ENCODE data around the gene FIZ1.

The FIZ1 gene

DNA sequence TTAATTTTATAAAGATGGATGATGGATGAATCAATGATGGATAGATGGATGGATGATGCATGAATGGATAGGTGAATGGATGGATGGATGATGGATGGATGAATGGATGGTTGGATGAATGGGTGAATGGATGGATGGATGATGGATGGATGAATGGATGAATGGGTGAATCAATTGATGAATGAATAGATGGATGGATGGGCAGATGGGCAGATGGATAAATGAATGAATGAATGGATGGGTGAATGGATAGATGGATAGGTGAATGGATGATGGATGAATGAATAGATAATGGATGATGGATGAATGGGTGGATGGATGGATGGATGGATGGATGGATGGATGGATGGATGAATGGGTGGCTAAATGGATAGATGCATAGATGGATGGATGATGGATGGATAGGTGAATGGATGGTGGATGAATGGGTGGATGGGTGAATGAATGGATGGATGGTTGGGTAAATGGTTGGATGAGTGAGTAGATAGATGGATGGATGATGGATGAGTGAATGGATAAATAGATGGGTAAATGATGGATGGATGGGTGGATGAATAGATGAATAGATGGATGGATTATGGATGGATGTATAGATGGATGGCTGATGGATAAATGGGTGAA is 31.5 kb downstream of the FIZ1 start:
- no peak for DNase-seq

DNA sequence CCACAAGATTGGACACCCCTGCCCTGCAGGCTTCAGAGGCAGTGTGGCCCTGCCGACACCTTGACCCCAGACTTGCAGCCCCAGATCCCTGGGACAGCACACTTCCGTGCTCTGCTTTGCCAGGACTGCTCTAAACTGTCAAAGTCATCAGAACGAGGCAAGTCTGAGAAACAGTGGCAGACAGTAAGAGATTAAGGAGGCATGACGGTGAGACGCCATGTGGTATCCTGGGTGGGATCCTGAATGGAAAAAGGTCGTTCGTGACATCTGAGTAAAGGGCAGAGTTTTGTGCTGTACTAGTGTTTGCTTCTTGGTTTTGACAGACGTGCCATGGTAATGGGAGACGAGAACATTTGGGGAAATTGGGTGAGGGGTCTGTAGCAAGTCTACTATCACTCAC is 32.5 kb downstream of the FIZ1 start:
- no peak for DNase-seq

DNA sequence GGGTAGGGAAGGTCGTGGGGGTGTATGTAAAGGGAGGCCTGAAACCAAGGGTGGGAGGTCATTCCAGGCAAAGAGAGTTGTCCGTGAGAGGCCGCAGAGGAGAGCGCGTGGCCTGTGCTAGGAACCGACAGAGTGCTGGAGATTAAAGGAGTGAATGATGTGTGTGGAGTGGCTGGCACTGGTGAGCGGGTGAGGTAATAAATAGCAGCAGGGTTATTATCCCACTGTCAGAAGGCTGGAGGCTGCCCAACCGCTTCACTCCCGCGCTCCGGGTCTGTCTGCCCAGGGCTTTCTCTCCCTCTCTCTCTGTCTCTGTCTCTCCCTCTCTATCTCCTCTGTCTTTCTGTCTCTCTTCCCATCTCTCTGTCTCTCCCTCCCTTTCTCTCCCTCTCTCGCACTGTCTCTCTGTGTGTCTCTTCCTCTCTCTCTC is 36.0 kb downstream of the FIZ1 start:
- no peak for DNase-seq

DNA sequence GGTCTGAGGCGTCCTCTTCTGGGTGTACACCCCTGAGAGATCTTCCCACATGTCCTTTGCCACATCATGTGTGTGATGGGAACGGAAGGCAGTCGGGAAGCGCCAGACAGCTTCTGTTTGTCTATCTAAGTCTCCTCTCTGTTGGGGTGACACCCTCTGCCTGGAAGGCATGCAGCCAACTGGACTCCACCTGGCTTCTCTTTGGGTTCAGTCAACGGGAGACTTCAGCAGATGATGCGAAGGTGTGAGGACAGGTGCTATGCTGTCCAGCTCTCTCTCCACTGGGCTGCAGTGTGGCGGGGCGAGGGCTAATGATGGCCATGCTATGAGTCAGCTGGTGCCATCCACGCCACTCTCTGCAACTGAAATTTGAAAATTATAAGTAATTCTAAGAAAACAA is 39.6 kb downstream of the FIZ1 start:
- no peak for DNase-seq

DNA sequence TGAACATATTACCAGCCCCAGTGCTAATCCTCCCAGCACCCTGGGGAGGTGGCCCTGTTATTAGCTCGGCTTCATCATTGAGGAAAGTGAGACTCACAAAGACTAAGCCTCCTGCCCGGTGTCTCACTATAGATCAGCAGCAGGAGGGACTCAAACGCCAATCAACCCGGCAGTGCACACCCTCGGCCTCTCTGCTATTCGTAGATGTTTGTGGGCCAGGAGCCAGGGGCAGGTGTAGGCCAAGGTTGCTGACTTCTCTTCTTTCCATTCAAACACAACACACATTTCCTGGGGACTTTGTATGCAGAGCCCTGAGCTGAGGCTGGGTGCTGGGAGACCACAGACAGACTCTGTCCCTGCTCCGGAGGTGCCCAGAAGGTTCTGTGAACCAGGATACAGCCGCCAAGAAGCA is 44.6 kb downstream of the FIZ1 start:
- no peak for DNase-seq

DNA sequence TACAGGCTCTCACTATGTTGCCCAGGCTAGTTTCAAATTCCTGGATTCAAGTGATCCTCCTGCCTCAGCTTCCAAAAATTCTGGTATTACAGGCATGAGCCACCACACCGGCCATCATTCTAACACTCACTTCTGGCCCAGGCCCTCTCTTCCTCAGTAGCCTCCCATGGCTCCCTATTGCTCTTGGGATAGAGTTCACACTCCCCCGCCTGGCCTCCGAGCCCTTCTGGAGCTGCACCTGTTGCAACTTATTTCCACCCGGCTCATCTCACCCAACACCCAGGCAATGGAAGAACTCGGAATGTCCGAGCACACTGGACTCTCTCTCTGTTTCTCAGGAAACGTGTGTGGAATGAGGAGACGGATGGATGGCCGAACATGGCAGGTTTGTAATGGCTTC is 45.0 kb downstream of the FIZ1 start:
- DNase-seq, result no peak

DNA sequence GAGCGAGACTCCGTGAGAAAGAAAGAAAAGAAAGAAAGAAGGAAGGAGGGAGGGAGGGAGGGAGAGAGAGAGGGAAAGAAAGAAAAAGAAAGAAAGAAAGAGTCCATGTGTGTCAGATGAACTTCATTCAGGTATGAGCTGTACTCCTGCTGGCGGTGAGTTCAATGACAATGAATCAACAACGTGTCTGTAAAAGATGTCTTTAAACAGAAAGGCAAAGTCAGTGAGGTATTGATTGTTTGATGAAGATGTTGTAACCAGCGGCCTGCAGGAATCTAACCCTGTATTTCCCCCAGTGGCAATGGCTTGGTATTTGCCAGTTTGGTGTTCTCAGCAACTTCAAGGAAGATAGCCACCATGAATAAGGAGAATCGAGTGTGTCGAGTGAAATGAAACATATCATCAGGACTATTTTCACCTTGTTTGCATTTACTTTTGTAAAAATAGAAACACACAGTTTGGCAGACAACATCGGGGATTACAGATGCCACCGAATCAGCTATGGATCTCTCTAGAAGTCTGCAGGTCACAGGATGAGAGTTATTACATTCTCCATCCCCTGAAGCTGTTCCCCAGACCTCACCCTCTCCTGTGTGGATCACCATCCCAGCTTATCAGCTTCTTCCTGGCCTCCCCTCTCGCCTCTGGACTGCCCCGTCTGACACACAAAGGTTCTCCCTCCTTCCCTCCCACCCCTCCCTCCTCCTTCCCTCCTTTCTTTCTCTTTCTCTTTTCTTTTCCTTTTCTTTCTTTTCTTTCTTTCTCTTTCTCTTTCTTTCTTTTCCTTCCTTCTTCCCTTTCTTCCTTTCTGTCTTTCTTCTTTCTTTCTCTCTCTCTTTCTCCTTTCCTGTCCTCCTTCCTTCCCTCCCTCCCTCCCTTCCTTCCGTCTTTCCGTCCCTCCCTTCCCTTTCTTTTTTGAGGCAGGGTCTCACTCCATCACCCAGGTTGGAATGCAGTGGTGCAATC is 45.8 kb downstream of the FIZ1 start:
- no peak for DNase-seq

DNA sequence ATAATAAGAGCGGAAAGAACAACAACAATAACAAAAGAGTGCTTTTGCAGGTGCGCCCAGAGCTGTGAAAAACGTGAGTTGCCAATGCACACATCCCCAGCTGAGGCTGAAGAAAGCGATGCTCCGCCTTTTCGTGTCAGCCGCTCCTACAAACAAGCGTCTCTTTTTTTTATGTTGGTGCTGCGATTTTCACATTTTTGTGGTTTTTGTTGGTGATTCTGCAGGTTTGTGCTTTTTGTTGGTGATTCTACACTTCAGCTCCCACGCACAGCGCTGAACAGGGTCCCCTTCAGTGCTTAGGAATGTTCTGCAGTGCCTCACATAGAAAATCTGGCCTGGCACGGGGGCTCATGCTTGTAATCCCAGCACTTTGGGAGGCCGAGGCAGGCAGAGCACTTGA is 46.7 kb downstream of the FIZ1 start:
- DNase-seq, result no peak

DNA sequence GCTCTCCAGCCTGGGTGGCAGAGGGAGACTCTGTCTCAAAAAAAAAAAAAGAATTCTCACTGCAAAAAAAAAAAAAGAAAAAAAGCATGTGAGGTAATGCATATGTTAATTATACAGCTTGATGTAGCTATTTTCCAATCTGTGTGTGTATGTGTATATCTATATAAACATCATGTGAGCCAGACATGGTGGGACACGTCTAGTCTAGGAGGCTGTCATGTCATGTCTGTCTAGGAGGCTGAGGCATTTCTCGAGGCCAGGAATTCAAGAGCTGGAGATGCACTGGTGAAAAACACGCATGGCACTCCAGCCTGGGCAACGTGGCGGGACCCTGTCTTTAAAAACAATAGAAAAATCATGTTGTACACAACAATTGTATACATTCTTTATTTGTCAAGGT is 47.1 kb downstream of the FIZ1 start:
- DNase-seq, result no peak

DNA sequence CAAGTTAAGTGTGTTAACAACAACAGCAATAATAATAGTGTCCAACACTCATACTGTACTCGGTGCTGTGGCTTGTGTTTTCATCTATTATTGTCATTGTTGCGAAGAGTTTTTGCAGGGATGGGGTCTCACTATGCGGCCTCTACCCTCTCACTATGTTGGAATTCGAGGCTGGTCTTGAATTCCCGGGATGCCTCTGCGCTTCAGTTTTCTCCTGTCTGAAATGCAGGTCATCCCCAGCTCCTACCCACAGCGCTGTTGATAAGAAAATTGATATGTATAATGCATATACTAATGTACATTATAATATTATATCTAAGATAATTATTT is 49.0 kb downstream of the FIZ1 start:
- DNase-seq, result no peak

DNA sequence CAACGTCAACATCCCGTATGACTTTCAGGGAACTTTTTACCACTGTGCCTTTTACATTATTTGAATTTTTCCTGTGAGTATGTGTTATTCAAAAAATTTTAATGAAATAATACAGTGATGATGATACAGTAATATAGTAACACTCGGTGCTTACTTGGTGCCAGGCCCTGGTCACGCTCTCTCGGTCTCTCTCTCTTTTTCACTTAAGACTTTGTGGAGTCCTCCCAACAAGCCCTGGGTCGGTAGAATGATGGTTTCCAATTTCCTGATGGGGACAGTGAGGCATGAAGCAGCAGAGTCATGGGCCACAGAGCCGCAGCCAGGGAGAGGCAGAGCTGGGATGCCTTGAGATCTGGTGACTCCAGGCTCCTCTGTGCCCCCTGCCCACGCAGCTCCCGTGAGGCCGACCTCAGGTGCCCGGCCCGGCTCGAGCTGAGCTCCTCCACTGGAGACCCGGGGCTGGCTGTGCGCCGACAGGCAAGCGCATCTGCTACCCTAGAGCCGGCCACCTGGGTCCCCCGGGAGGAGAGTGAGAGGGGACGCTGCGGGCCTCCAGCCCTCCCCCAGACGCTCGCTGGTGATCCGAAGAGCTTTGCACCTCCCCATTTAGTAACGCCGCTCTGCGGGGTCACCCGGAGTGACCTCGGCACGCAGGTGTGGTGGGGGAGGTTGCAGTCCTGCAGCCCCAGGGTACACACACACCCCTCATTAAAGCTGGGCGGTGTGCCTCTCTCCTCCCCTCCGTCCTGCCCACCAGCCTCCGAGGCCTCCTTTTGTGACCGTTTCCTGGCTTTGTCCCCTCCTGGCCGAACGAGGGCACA is 49.6 kb downstream of the FIZ1 start:
- DNase-seq, result no peak

DNA sequence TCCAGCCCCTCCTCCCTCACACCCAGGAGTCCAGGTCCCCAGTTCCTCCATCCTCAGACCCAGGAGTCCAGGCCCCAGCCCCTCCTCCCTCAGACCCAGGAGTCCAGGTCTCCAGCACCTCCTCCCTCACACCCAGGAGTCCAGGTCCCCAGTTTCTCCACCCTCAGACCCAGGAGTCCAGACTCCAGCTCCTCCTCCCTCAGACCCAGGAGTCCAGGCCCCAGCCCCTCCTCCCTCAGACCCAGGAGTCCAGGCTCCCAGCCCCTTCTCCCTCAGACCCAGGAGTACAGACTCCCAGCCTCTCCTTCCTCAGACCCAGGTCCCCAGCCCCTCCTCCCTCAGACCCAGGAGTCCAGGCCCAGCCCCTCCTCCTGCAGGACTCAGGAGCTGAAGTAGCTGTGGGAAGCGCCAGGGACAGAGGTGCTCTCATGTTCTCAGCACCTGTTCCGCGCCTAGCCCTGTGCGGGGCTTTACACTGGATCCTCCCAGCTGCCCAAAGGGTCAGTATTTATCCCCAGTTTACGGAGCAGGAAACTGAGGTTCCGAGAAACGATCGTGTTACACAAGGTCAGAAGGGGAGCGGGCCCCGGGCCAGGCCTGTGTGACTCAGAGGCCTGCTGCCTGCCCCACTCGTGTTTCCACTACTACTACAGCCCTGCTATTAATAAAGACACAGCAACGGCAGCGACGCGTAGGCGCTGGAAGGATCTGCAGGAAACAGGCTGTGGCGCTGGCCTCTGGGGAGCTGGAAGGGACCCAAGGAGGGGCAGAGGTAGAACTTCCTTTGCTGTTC is 52.3 kb downstream of the FIZ1 start:
- DNase-seq, result no peak

DNA sequence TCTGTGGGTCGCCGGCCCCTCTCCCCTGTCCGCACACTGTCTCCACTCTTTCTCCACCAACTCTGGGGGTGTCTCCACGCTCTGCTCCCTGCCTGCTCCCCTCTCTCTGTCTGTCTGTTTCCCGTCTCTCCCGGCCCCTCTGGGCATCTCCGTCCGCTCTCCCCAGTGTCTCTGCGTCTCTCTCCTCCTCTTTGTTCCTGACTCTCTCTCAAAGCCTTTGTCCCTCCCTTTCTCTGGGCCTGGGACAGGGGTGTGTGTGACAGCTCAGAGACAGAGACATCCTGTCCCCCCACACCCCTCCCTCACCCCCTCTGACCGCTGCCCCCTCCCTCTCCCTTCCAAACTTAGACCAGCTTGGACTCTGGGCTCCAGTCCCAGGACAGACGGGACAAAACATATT is 53.3 kb downstream of the FIZ1 start:
- no peak for DNase-seq

DNA sequence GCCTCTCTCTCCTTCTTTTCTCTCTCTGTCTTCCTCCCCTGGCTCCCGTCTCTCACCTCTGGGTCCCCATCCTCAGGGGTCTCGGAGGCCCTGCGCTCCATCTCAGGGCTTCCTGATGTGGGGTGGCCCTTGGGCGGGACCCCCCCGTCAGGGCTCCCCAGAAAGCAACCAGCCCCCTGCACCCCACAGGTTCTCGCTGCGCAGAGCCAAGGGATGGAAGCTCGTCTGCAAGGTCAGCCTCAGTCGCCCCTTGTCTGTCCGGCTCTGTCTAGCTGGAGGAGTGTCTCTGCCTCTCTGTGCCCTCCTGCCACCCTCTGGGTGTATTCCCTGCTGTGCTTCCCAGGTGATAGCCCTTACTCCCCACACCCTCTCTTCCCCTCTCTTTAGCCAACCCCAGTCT is 53.9 kb downstream of the FIZ1 start, which contains the start of gene SBK3:
Gene SBK3, minus strand, starts transcription at position 101 of the 400 bp plus-strand sequence. Its CDS starts 0 bp downstream, at position 101.
- DNase-seq, result no peak

DNA sequence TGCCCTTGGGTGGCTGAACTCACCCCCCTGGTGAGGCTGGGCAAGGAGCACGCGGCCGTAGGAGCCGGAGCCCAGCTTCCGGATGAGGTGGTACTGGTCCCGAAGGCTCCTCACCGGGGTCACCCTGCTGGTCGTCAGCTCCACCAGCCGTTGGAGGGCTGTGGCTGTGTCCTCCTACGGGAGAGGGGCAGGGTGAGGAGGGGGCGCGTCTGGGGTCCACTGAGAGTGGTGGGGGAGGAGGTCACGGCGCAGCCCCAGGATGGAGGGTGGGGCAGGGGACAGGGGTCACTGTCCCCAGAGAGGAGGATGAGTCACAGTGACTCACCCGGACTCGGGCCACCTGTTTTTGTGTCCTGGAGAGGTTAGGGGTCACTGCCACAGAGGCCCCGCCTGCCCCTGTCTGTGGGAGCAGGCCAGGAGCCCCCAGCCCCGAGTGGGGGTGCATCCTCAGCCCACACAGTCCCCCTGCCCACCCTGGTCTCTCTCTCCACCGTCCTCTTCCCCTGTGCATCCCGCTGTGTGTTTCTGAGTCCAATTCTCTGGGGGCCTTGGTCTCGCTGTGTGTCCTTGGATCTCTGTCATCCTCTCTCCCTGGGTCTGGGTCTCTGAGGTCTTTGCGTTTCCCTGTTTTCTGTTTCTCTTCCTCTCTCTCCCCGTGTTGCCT is 54.4 kb downstream of the FIZ1 start:
- DNase-seq, result no peak

DNA sequence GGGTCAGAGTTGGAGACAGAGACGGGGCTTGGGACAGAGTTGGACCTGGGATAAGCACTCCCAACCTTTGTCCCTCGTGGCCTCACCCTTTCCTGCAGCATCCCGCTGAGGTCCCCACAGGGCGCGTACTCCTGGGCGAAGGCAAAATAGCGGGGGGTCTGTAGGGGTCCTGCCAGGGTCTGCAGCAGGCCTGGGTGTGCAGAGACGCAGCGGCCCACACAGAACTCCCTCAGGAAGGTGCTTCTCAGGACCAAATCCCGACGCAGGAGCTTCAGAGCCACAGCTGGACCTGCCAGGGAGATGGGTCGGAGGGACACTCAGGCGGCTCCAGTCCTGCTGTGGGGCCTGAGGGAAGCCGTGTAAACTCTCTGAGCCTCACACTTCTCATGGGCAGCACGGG is 55.3 kb downstream of the FIZ1 start:
- DNase-seq, result no peak

DNA sequence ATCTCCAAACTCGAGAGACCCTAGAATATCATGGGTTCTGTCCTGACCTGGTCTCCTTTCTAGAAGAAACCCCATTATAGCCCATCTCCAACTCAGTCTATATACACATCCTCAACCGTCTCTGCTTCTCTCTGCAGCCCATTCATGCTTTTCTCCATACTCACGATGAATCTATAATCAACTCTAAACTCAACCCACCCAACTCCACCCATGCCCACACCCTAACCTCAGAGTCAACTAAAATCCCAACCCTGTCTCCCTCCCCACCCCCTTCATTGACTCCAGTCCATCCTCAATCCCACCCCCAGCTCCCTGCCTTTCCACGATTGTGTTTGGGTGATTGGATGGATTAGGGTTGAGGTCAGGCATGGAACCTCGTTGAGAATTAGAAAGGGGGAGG is 55.8 kb downstream of the FIZ1 start:
- no peak for DNase-seq

DNA sequence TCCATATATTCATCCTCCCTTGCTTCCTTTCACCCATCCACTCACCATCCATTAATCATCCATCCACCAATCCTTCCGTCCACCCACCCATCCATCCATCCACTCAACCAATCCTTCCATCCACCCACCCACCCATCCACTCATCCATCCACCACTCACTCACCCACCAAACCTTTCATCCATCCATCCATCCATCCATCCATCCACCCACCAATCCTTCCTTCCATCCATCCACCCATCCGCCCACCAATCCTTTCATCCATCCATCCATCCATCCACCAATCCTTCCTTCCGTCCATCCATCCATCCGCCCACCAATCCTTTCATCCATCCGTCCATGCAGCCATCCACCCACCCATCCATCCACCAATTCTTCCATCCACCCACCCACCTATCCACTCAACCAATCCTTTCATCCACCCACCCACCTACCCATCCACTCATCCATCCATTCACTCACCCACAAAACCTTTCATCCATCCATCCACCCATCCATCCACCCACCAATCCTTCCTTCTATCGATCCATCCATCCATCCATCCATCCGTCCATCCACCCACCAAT is 56.9 kb downstream of the FIZ1 start:
- no peak for DNase-seq

Measured in activated CD8-positive, alpha-beta memory T cell treated with anti-CD3 and anti-CD28 coated beads for 24 hours (primary cell).